HepG2 (cell line): ENCODE measurements around the gene DUSP16. TPM values are rescaled to one million over a fixed set of nuclear protein-coding genes. Genes with fewer than 3 reads are reported as not detected.
A peak's percentile ranks its signal among the peaks of the same experiment; 100 is the strongest.

ENCODE experiments used
- AKAP8 ChIP-seq: sonication (generic); formaldehyde crosslinking; IDR thresholded peaks from 2 replicates; pipeline ENCODE4 v1.5.1; 2020; ENCODE audit warnings: mild to moderate bottlenecking, missing genetic modification reagents
- BCL3 ChIP-seq: sonication (generic); formaldehyde crosslinking; IDR thresholded peaks from 2 replicates; pipeline ENCODE4 v1.5.1; 2020; ENCODE audit warnings: mild to moderate bottlenecking, missing genetic modification reagents, moderate library complexity
- HNRNPLL ChIP-seq: fragments of 200-400 bp; formaldehyde crosslinking; IDR thresholded peaks from 2 replicates; pipeline ENCODE4 v1.6.1; 2017; ENCODE audit warnings: mild to moderate bottlenecking, low read depth, low read length; ENCODE audit not compliant: poor library complexity, severe bottlenecking
- IKZF4 ChIP-seq: sonication (generic); formaldehyde crosslinking; IDR thresholded peaks from 2 replicates; pipeline ENCODE4 v1.5.1; 2020; ENCODE audit warnings: borderline replicate concordance, mild to moderate bottlenecking, low read depth, missing genetic modification reagents; ENCODE audit errors: not compliant biosample characterization
- IRF1 ChIP-seq: sonication (generic); formaldehyde crosslinking; IDR thresholded peaks from 2 replicates; pipeline ENCODE4 v1.4.0; 2020; ENCODE audit warnings: low read depth, mild to moderate bottlenecking, missing genetic modification reagents
- JDP2 ChIP-seq: sonication (generic); formaldehyde crosslinking; IDR thresholded peaks from 2 replicates; pipeline ENCODE4 v1.8.1; 2022; ENCODE audit warnings: missing genetic modification reagents, borderline replicate concordance
- KAT7 ChIP-seq: IDR thresholded peaks from 2 replicates; pipeline ENCODE4 v1.6.1; 2018; ENCODE audit warnings: borderline replicate concordance, missing compliant biosample characterization
- KDM2A ChIP-seq: sonication (generic); formaldehyde crosslinking; IDR thresholded peaks from 2 replicates; pipeline ENCODE4 v1.4.0; 2020; ENCODE audit warnings: low read depth, missing genetic modification reagents, borderline replicate concordance
- KLF12 ChIP-seq: sonication (generic); formaldehyde crosslinking; IDR thresholded peaks from 2 replicates; pipeline ENCODE4 v1.4.0; 2020; ENCODE audit warnings: missing genetic modification reagents, borderline replicate concordance
- ONECUT2 ChIP-seq: sonication (generic); formaldehyde crosslinking; IDR thresholded peaks from 2 replicates; pipeline ENCODE4 v1.4.0; 2020; ENCODE audit warnings: missing genetic modification reagents
- RBAK ChIP-seq: sonication (generic); formaldehyde crosslinking; IDR thresholded peaks from 2 replicates; pipeline ENCODE4 v1.5.1; 2020; ENCODE audit warnings: mild to moderate bottlenecking, missing genetic modification reagents
- RFX5 ChIP-seq: IDR thresholded peaks from 2 replicates; pipeline ENCODE4 v1.6.1; 2011; ENCODE audit warnings: low read depth, low read length, improper control_type of control experiment
- SMARCC2 ChIP-seq: fragments of 450-650 bp; IDR thresholded peaks from 2 replicates; pipeline ENCODE4 v1.6.1; 2017; ENCODE audit warnings: antibody characterized with exemption, mild to moderate bottlenecking
- SMYD3 ChIP-seq: sonication (generic); formaldehyde crosslinking; IDR thresholded peaks from 2 replicates; pipeline ENCODE4 v1.8.1; 2023; ENCODE audit warnings: mild to moderate bottlenecking, missing genetic modification reagents
- SP5 ChIP-seq: IDR thresholded peaks from 2 replicates; pipeline ENCODE4 v1.6.1; 2016; ENCODE audit warnings: low read depth, borderline replicate concordance
- WIZ ChIP-seq: sonication (generic); formaldehyde crosslinking; IDR thresholded peaks from 2 replicates; pipeline ENCODE4 v1.5.1; 2020; ENCODE audit warnings: mild to moderate bottlenecking, missing genetic modification reagents
- ZFP1 ChIP-seq: IDR thresholded peaks from 2 replicates; pipeline ENCODE4 v1.6.1; 2016
- ZMAT5 ChIP-seq: sonication (generic); formaldehyde crosslinking; IDR thresholded peaks from 2 replicates; pipeline ENCODE4 v1.5.0; 2020; ENCODE audit warnings: mild to moderate bottlenecking, low read depth, missing genetic modification reagents, borderline replicate concordance
- ZNF205 ChIP-seq: IDR thresholded peaks from 2 replicates; pipeline ENCODE4 v1.6.1; 2018; ENCODE audit warnings: missing biosample characterization, missing genetic modification reagents
- ZNF24 ChIP-seq: fragments of 450-650 bp; IDR thresholded peaks from 2 replicates; pipeline ENCODE4 v1.6.1; 2017; ENCODE audit warnings: antibody characterized with exemption, mild to moderate bottlenecking
- ZNF3 ChIP-seq: IDR thresholded peaks from 2 replicates; pipeline ENCODE4 v1.7.0; 2017; ENCODE audit warnings: inconsistent platforms
- ZNF333 ChIP-seq: sonication (generic); formaldehyde crosslinking; IDR thresholded peaks from 2 replicates; pipeline ENCODE4 v1.4.0; 2020; ENCODE audit warnings: mild to moderate bottlenecking, missing genetic modification reagents, borderline replicate concordance
- ZNF350 ChIP-seq: sonication (generic); formaldehyde crosslinking; IDR thresholded peaks from 2 replicates; pipeline ENCODE4 v1.4.0; 2020; ENCODE audit warnings: mild to moderate bottlenecking, low read depth, missing genetic modification reagents, borderline replicate concordance
- ZNF431 ChIP-seq: sonication (generic); formaldehyde crosslinking; IDR thresholded peaks from 2 replicates; pipeline ENCODE4 v1.9.0; 2022; ENCODE audit warnings: missing genetic modification reagents, low read depth, mild to moderate bottlenecking, borderline replicate concordance
- ZNF501 ChIP-seq: sonication (generic); formaldehyde crosslinking; IDR thresholded peaks from 2 replicates; pipeline ENCODE4 v1.5.1; 2020; ENCODE audit warnings: mild to moderate bottlenecking, moderate library complexity, missing genetic modification reagents
- ZNF614 ChIP-seq: IDR thresholded peaks from 2 replicates; pipeline ENCODE4 v1.6.1; 2018; ENCODE audit warnings: missing biosample characterization, missing genetic modification reagents, inconsistent platforms, borderline replicate concordance
- ZNF782 ChIP-seq: sonication (generic); formaldehyde crosslinking; IDR thresholded peaks from 2 replicates; pipeline ENCODE4 v1.4.0; 2020; ENCODE audit warnings: missing genetic modification reagents, mild to moderate bottlenecking, borderline replicate concordance
- ZNF800 ChIP-seq: sonication (generic); formaldehyde crosslinking; IDR thresholded peaks from 2 replicates; pipeline ENCODE4 v1.4.0; 2020; ENCODE audit warnings: missing genetic modification reagents
- polyA plus RNA-seq, 8 experiments: library from polyadenylated mRNA; depleted of rRNA in 3 of 8; stranded (reverse) in 7 of 8; unstranded in 1 of 8; fragments of >200 nt; fragmentation: Illumina TruSeq in 4 of 8; extraction: Trizol in 4 of 8; gene quantifications; 2 replicates each; pipeline versions ENCODE4 v1.2.1 to v1.2.3, GENCODE V29; 2011 to 2016; ENCODE audit warnings: low read depth in 4 of 8, missing spikeins in 1 of 8, mixed read lengths in 1 of 8; ENCODE audit not compliant: insufficient read depth in 1 of 8
- total RNA-seq, 5 experiments: library from RNA; depleted of rRNA; stranded (reverse); fragments of >200 nt; fragmentation: Illumina TruSeq; extraction: Trizol; gene quantifications; 2 replicates each; pipeline ENCODE4 v1.2.3, GENCODE V29; 2016; ENCODE audit warnings: low read depth in 1 of 5

The DUSP16 gene
- total and polyA plus RNA-seq, 2 of the 13 experiments (the other 11 are each of a cell fraction or from before 2014, with no cell fraction given) = 45.7 to 46.6 TPM

- TF ChIP-seq IKZF4 (CRISPR knock-in tag) (no peak), ZNF431 (CRISPR knock-in tag) (no peak), KLF12 (CRISPR knock-in tag) (no peak), ZNF782 (CRISPR knock-in tag) (no peak), HNRNPLL (no peak), ZNF24 (no peak), IRF1 (CRISPR knock-in tag) (no peak), WIZ (CRISPR knock-in tag) (no peak), JDP2 (CRISPR knock-in tag) (no peak), SMYD3 (no peak), KAT7 (peak; percentile 24; the same call in 1 of the 2 replicates), SMARCC2 (no peak), SP5 (CRISPR knock-in tag) (peak; percentile 20; the same call in 1 of the 2 replicates), KDM2A (CRISPR knock-in tag) (0 out of 2 replicates have a peak, but pooled peaks have one; percentile 5), ZNF3 (CRISPR knock-in tag) (no peak), ZNF350 (CRISPR knock-in tag) (no peak), ZNF205 (CRISPR knock-in tag) (no peak), BCL3 (CRISPR knock-in tag) (no peak), ZNF800 (CRISPR knock-in tag) (no peak; the same call in 1 of the 2 replicates), ZNF614 (CRISPR knock-in tag) (peak; percentile 32), RFX5 (no peak), ZNF333 (no peak), ONECUT2 (CRISPR knock-in tag) (0 out of 2 replicates have a peak, but pooled peaks have one; percentile 14), RBAK (CRISPR knock-in tag) (no peak), ZMAT5 (no peak), AKAP8 (CRISPR knock-in tag) (no peak), ZNF501 (no peak), ZFP1 (CRISPR knock-in tag) (no peak)
These were observed 1.9 kb downstream of the DUSP16 start (continued) for GRCh38 chr12:12560587-12561370.
